Astrocyte (in vitro differentiated cells and primary cell): Measurements from ENCODE around the gene CCDC68.

Experiments
- CTCF ChIP-seq: IDR thresholded peaks from 2 replicates; pipeline ENCODE4 v1.5.1; 2011; ENCODE audit warnings: low read depth, mild to moderate bottlenecking, inconsistent platforms, low read length, moderate library complexity; ENCODE audit not compliant: insufficient read depth
- EZH2 ChIP-seq: IDR thresholded peaks from 2 replicates; pipeline ENCODE4 v1.6.1; 2012; ENCODE audit warnings: mild to moderate bottlenecking, low read length, inconsistent platforms; ENCODE audit not compliant: insufficient read depth

- no peak for TF ChIP-seq CTCF
- no peak for TF ChIP-seq EZH2
These were observed 8.5 kb upstream of the CCDC68 start for GRCh38 chr18:54967786-54968185.
